ENCODE data around the gene TNFAIP2.

DNA sequence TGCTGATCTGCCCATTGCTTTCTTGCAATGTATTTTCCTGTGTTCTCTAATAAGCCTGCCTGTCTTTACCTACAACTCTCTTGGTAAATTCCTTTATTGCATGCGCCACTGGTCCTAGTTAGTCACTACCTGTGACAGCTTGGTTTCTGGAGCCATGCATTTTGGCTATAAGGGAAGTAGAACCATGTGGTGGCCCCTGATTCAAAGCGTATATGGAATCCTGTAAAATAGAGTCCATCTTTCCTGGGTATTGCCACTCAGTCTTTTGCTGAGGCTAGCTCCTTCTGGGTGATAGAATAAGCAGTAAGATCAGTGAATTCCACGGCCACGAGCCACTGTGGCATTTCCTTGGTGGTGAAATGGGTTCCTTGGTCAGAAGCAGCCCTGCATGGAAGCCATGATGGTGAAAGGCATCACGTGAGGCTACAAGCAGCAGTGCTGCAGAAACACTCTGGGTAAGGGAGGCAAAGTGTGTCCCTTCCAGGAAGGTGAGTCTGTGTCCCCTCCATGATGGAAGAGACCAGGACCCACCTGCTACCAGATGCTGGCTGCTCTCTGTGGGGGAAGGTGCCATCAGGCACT lies 19.6 kb downstream of the TNFAIP2 start:
- TF ChIP-seq, protein P1, sequence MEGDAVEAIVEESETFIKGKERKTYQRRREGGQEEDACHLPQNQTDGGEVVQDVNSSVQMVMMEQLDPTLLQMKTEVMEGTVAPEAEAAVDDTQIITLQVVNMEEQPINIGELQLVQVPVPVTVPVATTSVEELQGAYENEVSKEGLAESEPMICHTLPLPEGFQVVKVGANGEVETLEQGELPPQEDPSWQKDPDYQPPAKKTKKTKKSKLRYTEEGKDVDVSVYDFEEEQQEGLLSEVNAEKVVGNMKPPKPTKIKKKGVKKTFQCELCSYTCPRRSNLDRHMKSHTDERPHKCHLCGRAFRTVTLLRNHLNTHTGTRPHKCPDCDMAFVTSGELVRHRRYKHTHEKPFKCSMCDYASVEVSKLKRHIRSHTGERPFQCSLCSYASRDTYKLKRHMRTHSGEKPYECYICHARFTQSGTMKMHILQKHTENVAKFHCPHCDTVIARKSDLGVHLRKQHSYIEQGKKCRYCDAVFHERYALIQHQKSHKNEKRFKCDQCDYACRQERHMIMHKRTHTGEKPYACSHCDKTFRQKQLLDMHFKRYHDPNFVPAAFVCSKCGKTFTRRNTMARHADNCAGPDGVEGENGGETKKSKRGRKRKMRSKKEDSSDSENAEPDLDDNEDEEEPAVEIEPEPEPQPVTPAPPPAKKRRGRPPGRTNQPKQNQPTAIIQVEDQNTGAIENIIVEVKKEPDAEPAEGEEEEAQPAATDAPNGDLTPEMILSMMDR (conservative IDR thresholded peaks at IDR 0.05; ENCODE audit: low read length), result no peak
- no peak for TF ChIP-seq EZH2phosphoT487 (IDR thresholded peaks at IDR 0.05; ENCODE audit: borderline replicate concordance)

Measured in Loucy (cell line).